HS-27A (cell line): Measurements from ENCODE around the gene NMNAT2.
A peak's percentile ranks its signal among the peaks of the same experiment; 100 is the strongest.
"Not testable (repeated sequence)": the region's sequence is repeated elsewhere in the genome, so short reads cannot be mapped to it uniquely, and the experiment has no call there.

Experiments used
- DNase-seq: peaks from one replicate; pipeline ENCODE4 v3.0.0-alpha.2; 2012; ENCODE audit warnings: low read depth, missing footprints

Gene NMNAT2

GRCh38 chr1:183262628-183263200 lies 155.5 kb downstream of the NMNAT2 start:
- DNase-seq: no peak

GRCh38 chr1:183259924-183260323 lies 158.3 kb downstream of the NMNAT2 start:
- DNase-seq: no peak

- no peak for DNase-seq
Observed at GRCh38 chr1:183255073-183255472, 163.1 kb downstream of the NMNAT2 start.

GRCh38 chr1:183251959-183252450 lies 166.2 kb downstream of the NMNAT2 start:
- no peak for DNase-seq

- DNase-seq: no peak
Observed at GRCh38 chr1:183251101-183251958, 166.8 kb downstream of the NMNAT2 start.

GRCh38 chr1:183249941-183250452 lies 168.2 kb downstream of the NMNAT2 start:
- no peak for DNase-seq

- no peak for DNase-seq
Observed at GRCh38 chr1:183248989-183249691, 169.0 kb downstream of the NMNAT2 start.

- DNase-seq: no peak
Observed at GRCh38 chr1:183247931-183248330, 170.2 kb downstream of the NMNAT2 start.

- no peak for DNase-seq
Observed at GRCh38 chr1:183247484-183247883, 170.7 kb downstream of the NMNAT2 start.

- no peak for DNase-seq
Observed at GRCh38 chr1:183247066-183247465, 171.1 kb downstream of the NMNAT2 start.

GRCh38 chr1:183246436-183246835 lies 171.7 kb downstream of the NMNAT2 start:
- no peak for DNase-seq

- DNase-seq: no peak
Observed at GRCh38 chr1:183245357-183245756, 172.8 kb downstream of the NMNAT2 start.

GRCh38 chr1:183244466-183244865 lies 173.7 kb downstream of the NMNAT2 start:
- DNase-seq: no peak

GRCh38 chr1:183243161-183244050 lies 174.8 kb downstream of the NMNAT2 start:
- no peak for DNase-seq

GRCh38 chr1:183242556-183242955 lies 175.6 kb downstream of the NMNAT2 start:
- DNase-seq: no peak

- no peak for DNase-seq
Observed at GRCh38 chr1:183241471-183241870, 176.7 kb downstream of the NMNAT2 start.

GRCh38 chr1:183240853-183241252 lies 177.3 kb downstream of the NMNAT2 start:
- not testable (repeated sequence) for DNase-seq

- DNase-seq: no peak
Observed at GRCh38 chr1:183240526-183240825, 177.7 kb downstream of the NMNAT2 start.

GRCh38 chr1:183239793-183240525 lies 178.2 kb downstream of the NMNAT2 start:
- DNase-seq: no peak

GRCh38 chr1:183239220-183239742 lies 178.9 kb downstream of the NMNAT2 start:
- no peak for DNase-seq

GRCh38 chr1:183238071-183238470 lies 180.1 kb downstream of the NMNAT2 start:
- DNase-seq: peak; percentile 64
